IPS-NIHi7 (cell line): ENCODE data around the gene AVPR2.

ENCODE experiments used
- DNase-seq: peaks from one replicate; pipeline ENCODE4 v3.0.0; 2012; ENCODE audit warnings: mixed read lengths; ENCODE audit errors: extremely low spot score

Gene AVPR2

GRCh38 chrX:153871451-153871850, 33.0 kb upstream of the AVPR2 start:
- DNase-seq: no peak

- no peak for DNase-seq
Observed at GRCh38 chrX:153871946-153872878, 32.3 kb upstream of the AVPR2 start.

- DNase-seq: no peak
Observed at GRCh38 chrX:153873282-153874084, 31.0 kb upstream of the AVPR2 start.

GRCh38 chrX:153874085-153874365, 30.4 kb upstream of the AVPR2 start:
- DNase-seq: no peak

GRCh38 chrX:153874366-153875125, 29.9 kb upstream of the AVPR2 start:
- no peak for DNase-seq

GRCh38 chrX:153875391-153876111, 28.9 kb upstream of the AVPR2 start:
- DNase-seq: peak; percentile 73

- DNase-seq: no peak
Observed at GRCh38 chrX:153876112-153876491, 28.4 kb upstream of the AVPR2 start.

- no peak for DNase-seq
Observed at GRCh38 chrX:153877571-153878261, 26.8 kb upstream of the AVPR2 start.

- no peak for DNase-seq
Observed at GRCh38 chrX:153878345-153878744, 26.1 kb upstream of the AVPR2 start.

- DNase-seq: peak; percentile 41
Observed at GRCh38 chrX:153878969-153879653, 25.4 kb upstream of the AVPR2 start.

GRCh38 chrX:153879741-153880439, 24.6 kb upstream of the AVPR2 start:
- no peak for DNase-seq

- no peak for DNase-seq
Observed at GRCh38 chrX:153880440-153880815, 24.0 kb upstream of the AVPR2 start.

- no peak for DNase-seq
Observed at GRCh38 chrX:153881281-153881680, 23.2 kb upstream of the AVPR2 start.

GRCh38 chrX:153882086-153882498, 22.4 kb upstream of the AVPR2 start:
- no peak for DNase-seq

GRCh38 chrX:153882557-153882956, 21.9 kb upstream of the AVPR2 start:
- DNase-seq: no peak

GRCh38 chrX:153883163-153883843, 21.2 kb upstream of the AVPR2 start:
- DNase-seq: no peak

GRCh38 chrX:153884136-153884535, 20.3 kb upstream of the AVPR2 start:
- DNase-seq: no peak

- DNase-seq: no peak
Observed at GRCh38 chrX:153884590-153884989, 19.9 kb upstream of the AVPR2 start.

- no peak for DNase-seq
Observed at GRCh38 chrX:153885208-153885787, 19.2 kb upstream of the AVPR2 start.
